HL-60 (cell line): Measurements from ENCODE around the gene SH2D3A.
"Not testable (repeated sequence)": the region's sequence is repeated elsewhere in the genome, so short reads cannot be mapped to it uniquely, and the experiment has no call there.

Source experiments
- DNase-seq, 2 experiments: peaks; one replicate each; pipeline ENCODE4 v3.0.0-alpha.2; 2010 to 2020; ENCODE audit warnings: low read depth in 1 of 2, low spot score in 1 of 2
- H3K27ac ChIP-seq: fragments of 250-450 bp; sonication (Bioruptor Pico); replicated peaks from 2 replicates; pipeline ENCODE4 v1.5.1; 2020; ENCODE audit warnings: mild to moderate bottlenecking, moderate library complexity
- H3K27me3 ChIP-seq: fragments of 250-450 bp; sonication (Bioruptor Pico); 2 replicates; pipeline ENCODE4 v1.5.1; 2021; ENCODE audit warnings: mild to moderate bottlenecking, moderate library complexity; ENCODE audit not compliant: insufficient read depth, poor library complexity, severe bottlenecking
- H3K4me3 ChIP-seq: replicated peaks from 2 replicates; pipeline ENCODE4 v1.5.1; 2011; ENCODE audit warnings: mild to moderate bottlenecking, control low read depth, low read length; ENCODE audit not compliant: insufficient read depth
- CTCF ChIP-seq: IDR thresholded peaks from one replicate; pipeline ENCODE4 v1.5.1; 2011; ENCODE audit warnings: low read length, control low read depth, inconsistent platforms; ENCODE audit not compliant: insufficient read depth
- GABPA ChIP-seq: IDR thresholded peaks from 2 replicates; pipeline ENCODE4 v1.6.1; 2012; ENCODE audit warnings: low read depth
- POLR2AphosphoS5 ChIP-seq: IDR thresholded peaks from 2 replicates; pipeline ENCODE4 v1.6.1; 2012; ENCODE audit warnings: low read depth
- REST ChIP-seq: IDR thresholded peaks from 2 replicates; pipeline ENCODE4 v1.6.1; 2012; ENCODE audit warnings: low read depth; ENCODE audit not compliant: insufficient replicate concordance
- SPI1 ChIP-seq: IDR thresholded peaks from 2 replicates; pipeline ENCODE4 v1.6.1; 2012; ENCODE audit warnings: low read depth, mild to moderate bottlenecking, borderline replicate concordance

SH2D3A gene

GRCh38 chr19:6767081-6767356 is 216 bp downstream of the SH2D3A start:
- Histone ChIP-seq H3K27me3 (no peaks in the 10 kb centered on the region), H3K4me3 (peak overlapping the region; percentile 56), H3K27ac (no peak overlapping the region)
- DNase-seq = no peak
- TF ChIP-seq REST = no peak
- TF ChIP-seq CTCF = no peak
- TF ChIP-seq POLR2AphosphoS5 = no peak
- no peak for TF ChIP-seq GABPA
- TF ChIP-seq SPI1 = no peak

GRCh38 chr19:6766357-6767080 is 716 bp downstream of the SH2D3A start:
- no peaks in the 10 kb centered on the region for H3K27me3 ChIP-seq
- DNase-seq = no peak
- no peak overlapping the region for H3K4me3 ChIP-seq
- TF ChIP-seq CTCF = no peak
- H3K27ac ChIP-seq = no peak overlapping the region

- TF ChIP-seq REST = no peak
- TF ChIP-seq SPI1 = peak; percentile 44; the same call in 1 of the 2 replicates
- no peak for TF ChIP-seq POLR2AphosphoS5
- TF ChIP-seq CTCF = no peak
- no peaks in the 10 kb centered on the region for H3K27me3 ChIP-seq
- no peak overlapping the region for H3K27ac ChIP-seq
- H3K4me3 ChIP-seq = no peak overlapping the region
- DNase-seq = peak in 1 of 2 experiments; percentile 35
Observed at GRCh38 chr19:6765738-6766356, 1.4 kb downstream of the SH2D3A start.

- not testable (repeated sequence) for H3K27ac ChIP-seq, DNase-seq, H3K4me3 ChIP-seq, H3K27me3 ChIP-seq
Observed at GRCh38 chr19:6762253-6762797, 4.9 kb downstream of the SH2D3A start.
